DND-41 (cell line): Measurements from ENCODE around the gene ITGA1.

Source experiments
- ATAC-seq: fragments of 200-7000 bp; cut with Tn5 transposase; 3 replicates; pipeline ENCODE4 v1.9.1; 2021; ENCODE audit warnings: low read depth; ENCODE audit not compliant: insufficient read depth
- DNase-seq: peaks from one replicate; pipeline ENCODE4 v3.0.0-alpha.2; 2020
- H2AFZ ChIP-seq: 2 replicates; pipeline ENCODE4 v1.6.0; 2012; ENCODE audit warnings: low read depth, low read length
- H3K27ac ChIP-seq: 2 replicates; pipeline ENCODE4 v1.5.1; 2012; ENCODE audit warnings: low read length, inconsistent platforms
- H3K27me3 ChIP-seq: fragments of 200-600 bp; sonication (generic); 2 replicates; pipeline ENCODE4 v1.6.0; 2012; ENCODE audit warnings: low read length, mild to moderate bottlenecking, inconsistent platforms; ENCODE audit not compliant: insufficient read depth, poor library complexity
- H3K36me3 ChIP-seq: 2 replicates; pipeline ENCODE4 v1.5.1; 2012; ENCODE audit warnings: low read length, inconsistent platforms; ENCODE audit not compliant: insufficient read depth
- H3K4me1 ChIP-seq: 2 replicates; pipeline ENCODE4 v1.5.1; 2012; ENCODE audit warnings: mild to moderate bottlenecking, low read length; ENCODE audit not compliant: insufficient read depth
- H3K4me2 ChIP-seq: 2 replicates; pipeline ENCODE4 v1.6.0; 2012; ENCODE audit warnings: mild to moderate bottlenecking, moderate library complexity, low read length, inconsistent platforms; ENCODE audit not compliant: insufficient read depth
- H3K4me3 ChIP-seq, 2 experiments: fragments of 200-600 bp in 1 of 2; shearing (Covaris generic) in 1 of 2; 2 replicates each; pipeline ENCODE4 v1.5.1; 2012 to 2016; ENCODE audit warnings: inconsistent platforms in 2 of 2, low read length in 2 of 2, mild to moderate bottlenecking in 2 of 2, low read depth in 1 of 2, moderate library complexity in 1 of 2
- H3K79me2 ChIP-seq: 2 replicates; pipeline ENCODE4 v1.6.0; 2012; ENCODE audit warnings: low read length, inconsistent platforms; ENCODE audit not compliant: insufficient read depth
- H3K9ac ChIP-seq: 2 replicates; pipeline ENCODE4 v1.6.0; 2012; ENCODE audit warnings: low read depth, mild to moderate bottlenecking, inconsistent platforms, low read length, moderate library complexity
- H3K9me3 ChIP-seq: 2 replicates; pipeline ENCODE4 v1.5.1; 2012; ENCODE audit warnings: low read length, moderate library complexity, mild to moderate bottlenecking, inconsistent platforms; ENCODE audit not compliant: insufficient read depth, severe bottlenecking
- H4K20me1 ChIP-seq: 2 replicates; pipeline ENCODE4 v1.6.0; 2012; ENCODE audit warnings: low read length; ENCODE audit not compliant: insufficient read depth
- EZH2 ChIP-seq: IDR thresholded peaks from 3 replicates; pipeline ENCODE4 v1.6.1; 2012; ENCODE audit warnings: borderline replicate concordance, low read depth, mild to moderate bottlenecking, moderate library complexity, low read length, inconsistent platforms; ENCODE audit not compliant: severe bottlenecking
- TF ChIP-seq, protein P1 (sequence below): IDR thresholded peaks from 2 replicates; pipeline ENCODE4 v1.5.1; 2012; ENCODE audit warnings: borderline replicate concordance, low read length, moderate library complexity, mild to moderate bottlenecking; ENCODE audit not compliant: poor library complexity, severe bottlenecking; ENCODE audit errors: extremely low read depth

The ITGA1 gene

DNA sequence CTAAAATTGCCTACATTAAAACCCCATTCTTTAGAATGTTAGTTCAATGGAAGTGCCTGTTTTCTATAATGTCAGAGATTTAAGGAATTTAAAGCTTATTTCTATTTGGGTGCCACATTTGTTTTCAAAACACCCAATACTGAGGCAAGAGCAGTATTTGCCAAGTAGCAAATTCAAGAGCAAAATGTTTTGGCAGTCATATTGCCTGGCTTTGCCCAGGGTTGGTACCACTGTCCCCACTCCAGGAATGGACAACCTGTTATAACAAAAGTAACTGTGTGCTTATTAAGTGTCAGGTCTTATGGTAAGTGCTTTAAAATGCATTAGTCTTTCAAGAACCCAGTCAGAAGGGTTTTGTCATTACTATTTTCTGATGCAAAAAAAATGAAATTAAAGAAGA, 19.3 kb downstream of the ITGA1 start:
- no peak for ATAC-seq
- no peaks in the 10 kb centered on the region for H3K27me3 ChIP-seq
- no peak overlapping the region for H3K27ac ChIP-seq
- no peak overlapping the region for H3K4me2 ChIP-seq
- peaks cover 44% of the 10 kb centered on the region for H3K36me3 ChIP-seq
- H3K9me3 ChIP-seq = no peaks in the 10 kb centered on the region
- no peak overlapping the region for H3K4me3 ChIP-seq
- H3K79me2 ChIP-seq = peaks cover 58% of the 10 kb centered on the region
- TF ChIP-seq EZH2 = no peak
- TF ChIP-seq, protein P1, sequence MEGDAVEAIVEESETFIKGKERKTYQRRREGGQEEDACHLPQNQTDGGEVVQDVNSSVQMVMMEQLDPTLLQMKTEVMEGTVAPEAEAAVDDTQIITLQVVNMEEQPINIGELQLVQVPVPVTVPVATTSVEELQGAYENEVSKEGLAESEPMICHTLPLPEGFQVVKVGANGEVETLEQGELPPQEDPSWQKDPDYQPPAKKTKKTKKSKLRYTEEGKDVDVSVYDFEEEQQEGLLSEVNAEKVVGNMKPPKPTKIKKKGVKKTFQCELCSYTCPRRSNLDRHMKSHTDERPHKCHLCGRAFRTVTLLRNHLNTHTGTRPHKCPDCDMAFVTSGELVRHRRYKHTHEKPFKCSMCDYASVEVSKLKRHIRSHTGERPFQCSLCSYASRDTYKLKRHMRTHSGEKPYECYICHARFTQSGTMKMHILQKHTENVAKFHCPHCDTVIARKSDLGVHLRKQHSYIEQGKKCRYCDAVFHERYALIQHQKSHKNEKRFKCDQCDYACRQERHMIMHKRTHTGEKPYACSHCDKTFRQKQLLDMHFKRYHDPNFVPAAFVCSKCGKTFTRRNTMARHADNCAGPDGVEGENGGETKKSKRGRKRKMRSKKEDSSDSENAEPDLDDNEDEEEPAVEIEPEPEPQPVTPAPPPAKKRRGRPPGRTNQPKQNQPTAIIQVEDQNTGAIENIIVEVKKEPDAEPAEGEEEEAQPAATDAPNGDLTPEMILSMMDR = no peak
- DNase-seq = no peak
- H4K20me1 ChIP-seq = peaks cover 15% of the 10 kb centered on the region; the same call in 1 of the 2 replicates
- H3K9ac ChIP-seq = no peak overlapping the region
- H3K4me1 ChIP-seq = peaks cover 36% of the 10 kb centered on the region
- H2AFZ ChIP-seq = no peak overlapping the region

DNA sequence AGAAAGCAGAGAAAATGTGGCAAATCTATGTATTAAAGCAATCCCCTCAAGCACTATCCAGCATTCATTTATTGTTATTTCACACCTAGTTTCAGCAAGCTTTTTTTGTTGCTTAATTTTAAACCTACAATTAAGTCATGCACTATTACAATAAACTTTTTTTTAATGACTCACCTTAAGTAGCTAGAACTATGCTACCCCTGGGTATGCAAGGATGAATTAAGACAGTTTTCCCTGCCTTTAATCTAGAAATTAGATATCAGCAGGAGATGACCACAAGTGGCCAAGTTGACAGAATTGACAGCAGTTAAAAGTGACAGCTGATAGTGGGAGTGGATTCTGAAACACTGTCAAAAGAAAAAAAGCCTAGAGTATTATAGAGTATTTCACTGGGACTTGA, 20.0 kb downstream of the ITGA1 start:
- H3K4me2 ChIP-seq = no peak overlapping the region
- H3K9ac ChIP-seq = no peak overlapping the region
- no peaks in the 10 kb centered on the region for H3K27me3 ChIP-seq
- no peak overlapping the region for H3K27ac ChIP-seq
- H3K4me3 ChIP-seq = no peak overlapping the region
- H2AFZ ChIP-seq = no peak overlapping the region
- DNase-seq = no peak
- peaks cover 38% of the 10 kb centered on the region for H3K36me3 ChIP-seq
- peaks cover 15% of the 10 kb centered on the region; the same call in 1 of the 2 replicates for H4K20me1 ChIP-seq
- no peak for ATAC-seq
- H3K79me2 ChIP-seq = peaks cover 51% of the 10 kb centered on the region
- TF ChIP-seq EZH2 = no peak
- H3K4me1 ChIP-seq = peaks cover 30% of the 10 kb centered on the region
- no peaks in the 10 kb centered on the region for H3K9me3 ChIP-seq

GRCh38 chr5:52808316-52808901, 20.7 kb downstream of the ITGA1 start:
- no peak overlapping the region for H2AFZ ChIP-seq
- no peaks in the 10 kb centered on the region for H3K27me3 ChIP-seq
- ATAC-seq (no peak), DNase-seq (no peak)
- H4K20me1 ChIP-seq = peaks cover 14% of the 10 kb centered on the region; the same call in 1 of the 2 replicates
- peaks cover 23% of the 10 kb centered on the region for H3K4me1 ChIP-seq
- H3K36me3 ChIP-seq = peaks cover 31% of the 10 kb centered on the region
- H3K4me2 ChIP-seq = no peak overlapping the region
- no peak overlapping the region for H3K4me3 ChIP-seq
- H3K9ac ChIP-seq = no peak overlapping the region
- H3K9me3 ChIP-seq = no peaks in the 10 kb centered on the region
- TF ChIP-seq, protein P1 = no peak
- no peak for TF ChIP-seq EZH2
- H3K27ac ChIP-seq = no peak overlapping the region
- H3K79me2 ChIP-seq = peaks cover 44% of the 10 kb centered on the region

DNA sequence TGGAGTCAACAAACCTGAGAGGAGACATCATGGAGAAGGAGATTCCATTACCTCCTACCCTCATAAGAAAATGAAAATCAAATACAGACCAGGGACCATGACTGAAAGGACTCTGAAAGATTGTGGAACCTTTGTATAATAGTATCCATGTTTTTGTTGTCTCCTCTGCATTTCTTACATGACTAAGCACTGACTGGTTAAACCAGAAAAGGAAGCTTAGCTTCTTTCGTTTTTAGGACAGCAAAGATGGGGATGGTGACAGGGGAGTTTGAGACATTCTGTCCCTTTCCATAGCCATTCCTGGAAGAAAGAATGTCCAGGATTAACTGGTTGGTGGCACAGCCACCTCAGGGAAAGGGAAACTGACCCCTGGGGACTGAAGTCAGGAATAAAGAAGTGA, 22.2 kb downstream of the ITGA1 start:
- no peaks in the 10 kb centered on the region for H3K9me3 ChIP-seq
- peaks cover 18% of the 10 kb centered on the region for H3K36me3 ChIP-seq
- no peak overlapping the region for H3K4me3 ChIP-seq
- no peak overlapping the region for H3K4me2 ChIP-seq
- peaks cover 32% of the 10 kb centered on the region for H3K79me2 ChIP-seq
- no peak for DNase-seq
- no peak overlapping the region for H3K9ac ChIP-seq
- H3K4me1 ChIP-seq = peaks cover 8% of the 10 kb centered on the region; the same call in 1 of the 2 replicates
- H2AFZ ChIP-seq = no peak overlapping the region
- no peak for ATAC-seq
- no peaks in the 10 kb centered on the region for H3K27me3 ChIP-seq
- TF ChIP-seq, protein P1 = no peak
- no peak for TF ChIP-seq EZH2
- H4K20me1 ChIP-seq = peaks cover 7% of the 10 kb centered on the region; the same call in 1 of the 2 replicates
- H3K27ac ChIP-seq = no peak overlapping the region
